GM23248 (cell line): ENCODE measurements around the gene PCMT1.

ENCODE experiments used
- EZH2 ChIP-seq: fragments of 200-600 bp; sonication (generic); IDR thresholded peaks from 2 replicates; pipeline ENCODE4 v1.6.1; 2018; ENCODE audit warnings: antibody characterized with exemption, mild to moderate bottlenecking; ENCODE audit not compliant: insufficient read depth, poor library complexity, severe bottlenecking
- EZH2phosphoT487 ChIP-seq: fragments of 200-600 bp; sonication (generic); IDR thresholded peaks from 2 replicates; pipeline ENCODE4 v1.6.1; 2018; ENCODE audit warnings: antibody characterized with exemption, moderate library complexity, mild to moderate bottlenecking, low read depth; ENCODE audit not compliant: insufficient read depth

DNA sequence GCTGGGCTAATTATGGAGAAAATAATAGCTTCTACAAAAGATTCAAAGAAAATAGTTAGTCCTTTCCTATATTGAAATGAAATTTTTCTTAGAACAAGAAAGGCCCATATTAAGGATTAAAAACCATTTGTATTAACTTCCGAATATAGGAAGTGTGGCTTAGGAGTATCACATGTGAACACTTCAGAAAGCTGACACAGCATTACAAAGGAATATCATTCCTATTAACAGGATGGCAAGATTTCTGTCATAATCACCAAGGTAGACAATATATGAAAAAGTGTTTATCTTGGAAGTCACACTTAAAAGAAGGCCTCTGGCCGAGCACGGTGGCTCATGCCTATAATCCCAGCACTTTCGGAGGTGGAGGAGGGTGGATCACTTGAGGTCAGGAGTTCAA, 26.3 kb upstream of the PCMT1 start:
- TF ChIP-seq EZH2 = no peak
- TF ChIP-seq EZH2phosphoT487 = no peak
